ENCODE results near the gene LPA. TPM values are rescaled to one million over a fixed set of nuclear protein-coding genes. Genes with fewer than 3 reads are reported as not detected.
"Not testable (repeated sequence)": the region's sequence is repeated elsewhere in the genome, so short reads cannot be mapped to it uniquely, and the experiment has no call there.

LPA gene
- total and polyA plus RNA-seq, 2 of the 13 experiments (the other 11 are each of a cell fraction or from before 2014, with no cell fraction given), result not detected

DNA sequence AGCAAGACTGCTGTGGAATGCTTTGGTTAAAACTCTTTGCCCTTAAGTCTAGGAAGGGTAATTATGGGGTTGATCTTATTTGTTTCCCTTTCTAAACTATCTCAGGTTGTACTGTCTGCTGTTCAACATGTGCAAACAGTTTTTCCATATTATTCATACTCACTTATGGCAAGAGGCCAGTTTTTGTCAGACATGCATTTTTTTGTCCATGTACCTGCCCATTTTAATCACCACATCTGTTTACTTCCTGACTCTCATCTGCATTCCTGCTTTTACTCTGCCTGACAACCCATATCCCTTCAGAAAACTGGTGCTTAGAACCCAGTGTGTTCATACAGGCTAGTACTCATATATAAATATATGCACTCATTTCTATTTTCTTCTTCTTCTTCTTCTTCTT lies 80.3 kb downstream of the LPA start:
- no peaks in the 10 kb centered on the region for H3K9me3 ChIP-seq (ENCODE audit: low read length)

DNA sequence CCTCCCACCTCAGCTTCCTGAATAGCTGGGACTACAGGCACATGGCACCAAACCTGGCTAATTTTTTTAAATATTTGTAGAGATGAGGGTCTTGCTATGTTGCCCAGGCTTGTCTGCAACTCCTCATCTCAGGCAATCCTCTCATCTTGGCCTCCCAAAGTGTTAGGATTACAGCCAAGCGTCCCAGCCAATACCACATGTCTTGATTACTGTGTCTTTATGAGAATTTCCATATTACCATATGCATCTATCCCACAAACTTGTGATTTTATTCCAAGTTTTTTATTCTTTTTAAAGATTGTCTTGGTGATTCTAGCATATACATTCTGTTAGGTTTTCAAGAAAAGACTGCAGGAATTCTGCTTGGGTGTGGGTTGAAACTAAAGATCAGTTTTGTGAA lies 82.7 kb downstream of the LPA start:
- no peak for DNase-seq (ENCODE audit: low spot score)
- H3K27ac ChIP-seq (ENCODE audit: extremely low read length, insufficient read depth, low read length), result no peak overlapping the region
- no peak for ATAC-seq
- H3K27me3 ChIP-seq (ENCODE audit: control insufficient read depth in 1 of 2, insufficient read depth in 2 of 2, low read length in 2 of 2), result no peaks in the 10 kb centered on the region
- TF ChIP-seq MED13 (CRISPR knock-in tag; IDR thresholded peaks at IDR 0.05) (no peak), EED (CRISPR knock-in tag; IDR thresholded peaks at IDR 0.05) (no peak), ZBTB8A (CRISPR knock-in tag; IDR thresholded peaks at IDR 0.05; ENCODE audit: borderline replicate concordance, low read depth) (no peak), ZNF160 (CRISPR knock-in tag; IDR thresholded peaks at IDR 0.05) (no peak), ZNF121 (CRISPR knock-in tag; IDR thresholded peaks at IDR 0.05) (no peak), HDAC2 (CRISPR knock-in tag; IDR thresholded peaks at IDR 0.05) (no peak), RBM22 (optimal IDR thresholded peaks at IDR 0.05; ENCODE audit: low read length) (no peak), YEATS2 (CRISPR knock-in tag; IDR thresholded peaks at IDR 0.05; ENCODE audit: borderline replicate concordance) (no peak), KDM4B (CRISPR knock-in tag; IDR thresholded peaks at IDR 0.05) (no peak)
- TF ChIP-seq, protein P1, sequence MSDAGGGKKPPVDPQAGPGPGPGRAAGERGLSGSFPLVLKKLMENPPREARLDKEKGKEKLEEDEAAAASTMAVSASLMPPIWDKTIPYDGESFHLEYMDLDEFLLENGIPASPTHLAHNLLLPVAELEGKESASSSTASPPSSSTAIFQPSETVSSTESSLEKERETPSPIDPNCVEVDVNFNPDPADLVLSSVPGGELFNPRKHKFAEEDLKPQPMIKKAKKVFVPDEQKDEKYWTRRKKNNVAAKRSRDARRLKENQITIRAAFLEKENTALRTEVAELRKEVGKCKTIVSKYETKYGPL (CRISPR knock-in tag; IDR thresholded peaks at IDR 0.05), result no peak
- intact Hi-C loops (cut with micrococcal nuclease; ENCODE audit: unreplicated experiment) (no loop called here), in situ Hi-C loops (cut with HindIII; ENCODE audit: extremely low pct_ligation_motif_present, low pct_unique_long_range_greater_than_20kb) (no loop called here)
- H3K9ac ChIP-seq (ENCODE audit: insufficient read depth, low read depth, low read length), result no peak overlapping the region
- no TSS peak for BruUV-seq (replicated peaks)
- POLR2A ChIA-PET, result no interaction called here
- no peaks in the 10 kb centered on the region for H3K4me1 ChIP-seq (ENCODE audit: insufficient read depth, low read length)
- H3K4me2 ChIP-seq (ENCODE audit: low read depth, low read length), result no peak overlapping the region
- FAIRE-seq, result no peak
- 18% methylated on average over 1 of the region's 1 CpG for WGBS (ENCODE audit: low lambda C conversion rate)
- H4K20me1 ChIP-seq (ENCODE audit: insufficient read depth, low read length), result no peaks in the 10 kb centered on the region
- H2AFZ ChIP-seq (ENCODE audit: low read length), result no peak overlapping the region
- no peaks in the 10 kb centered on the region for H3K79me2 ChIP-seq (ENCODE audit: insufficient read depth, low read length)
- no peaks in the 10 kb centered on the region for H3K36me3 ChIP-seq (replicated peaks in 1 of 2; ENCODE audit: control insufficient read depth in 1 of 2, insufficient read depth in 2 of 2, low read length in 2 of 2)
- no peak overlapping the region for H3K4me3 ChIP-seq (replicated peaks in 1 of 3; ENCODE audit: insufficient read depth in 1 of 3, low read depth in 2 of 3, low read length in 3 of 3)
- H3K9me3 ChIP-seq (ENCODE audit: low read length), result no peaks in the 10 kb centered on the region
- CTCF ChIA-PET (ENCODE audit: low intra/inter-chr PET ratio, low total read pairs), result no interaction called here

More for the DNA sequence above, 80.3 kb downstream of the LPA start:
- intact Hi-C loops (cut with micrococcal nuclease; ENCODE audit: unreplicated experiment) (no loop called here), in situ Hi-C loops (cut with HindIII; ENCODE audit: extremely low pct_ligation_motif_present, low pct_unique_long_range_greater_than_20kb) (no loop called here)
- no peak overlapping the region for H2AFZ ChIP-seq (ENCODE audit: low read length)
- H4K20me1 ChIP-seq (ENCODE audit: insufficient read depth, low read length), result no peaks in the 10 kb centered on the region
- no peak overlapping the region for H3K27ac ChIP-seq (ENCODE audit: extremely low read length, insufficient read depth, low read length)
- no peaks in the 10 kb centered on the region for H3K36me3 ChIP-seq (replicated peaks in 1 of 2; ENCODE audit: control insufficient read depth in 1 of 2, insufficient read depth in 2 of 2, low read length in 2 of 2)
- no peak overlapping the region for H3K4me3 ChIP-seq (replicated peaks in 1 of 3; ENCODE audit: insufficient read depth in 1 of 3, low read depth in 2 of 3, low read length in 3 of 3)
- CTCF ChIA-PET (ENCODE audit: low intra/inter-chr PET ratio, low total read pairs), result no interaction called here
- H3K4me2 ChIP-seq (ENCODE audit: low read depth, low read length), result no peak overlapping the region
- TF ChIP-seq ZNF616 (CRISPR knock-in tag; IDR thresholded peaks at IDR 0.05; ENCODE audit: low read depth), result no peak
- no peaks in the 10 kb centered on the region for H3K27me3 ChIP-seq (ENCODE audit: control insufficient read depth in 1 of 2, insufficient read depth in 2 of 2, low read length in 2 of 2)
- ATAC-seq (no peak), FAIRE-seq (no peak), DNase-seq (ENCODE audit: low spot score) (no peak)
- no TSS peak for BruUV-seq (replicated peaks)
- POLR2A ChIA-PET, result no interaction called here
- H3K4me1 ChIP-seq (ENCODE audit: insufficient read depth, low read length), result no peaks in the 10 kb centered on the region
- no peaks in the 10 kb centered on the region for H3K79me2 ChIP-seq (ENCODE audit: insufficient read depth, low read length)
- H3K9ac ChIP-seq (ENCODE audit: insufficient read depth, low read depth, low read length), result no peak overlapping the region

DNA sequence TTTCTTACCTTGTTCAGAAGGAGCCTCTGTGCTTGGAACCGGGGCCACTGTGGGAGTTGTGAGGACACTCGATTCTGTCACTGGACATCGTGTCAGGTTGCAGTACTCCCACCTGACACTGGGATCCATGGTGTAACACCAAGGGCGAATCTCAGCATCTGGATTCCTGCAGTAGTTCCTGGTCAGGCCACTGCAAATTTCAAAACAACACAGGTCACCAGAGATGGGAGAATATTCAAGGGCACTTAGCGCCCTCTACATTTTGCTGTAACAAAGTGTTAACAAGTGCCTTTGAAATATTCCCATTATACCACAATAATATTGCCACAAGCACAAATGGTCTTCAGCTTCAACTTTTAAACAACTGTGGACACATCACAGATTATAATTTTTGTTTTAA lies 85.6 kb downstream of the LPA start:
- H3K9ac ChIP-seq (ENCODE audit: insufficient read depth, low read depth, low read length); H3K79me2 ChIP-seq (ENCODE audit: insufficient read depth, low read length); H3K27me3 ChIP-seq (ENCODE audit: control insufficient read depth in 1 of 2, insufficient read depth in 2 of 2, low read length in 2 of 2); H3K4me1 ChIP-seq (ENCODE audit: insufficient read depth, low read length); H3K9me3 ChIP-seq (ENCODE audit: low read length); CTCF ChIA-PET (ENCODE audit: low intra/inter-chr PET ratio, low total read pairs); in situ Hi-C loops (cut with HindIII; ENCODE audit: extremely low pct_ligation_motif_present, low pct_unique_long_range_greater_than_20kb); BruUV-seq (replicated peaks); H3K4me3 ChIP-seq (replicated peaks in 1 of 3; ENCODE audit: insufficient read depth in 1 of 3, low read depth in 2 of 3, low read length in 3 of 3); H4K20me1 ChIP-seq (ENCODE audit: insufficient read depth, low read length); intact Hi-C loops (cut with micrococcal nuclease; ENCODE audit: unreplicated experiment); H3K27ac ChIP-seq (ENCODE audit: extremely low read length, insufficient read depth, low read length); POLR2A ChIA-PET; H3K36me3 ChIP-seq (replicated peaks in 1 of 2; ENCODE audit: control insufficient read depth in 1 of 2, insufficient read depth in 2 of 2, low read length in 2 of 2); H3K4me2 ChIP-seq (ENCODE audit: low read depth, low read length); H2AFZ ChIP-seq (ENCODE audit: low read length): not testable (repeated sequence)
- 7% methylated on average over 5 of the region's 5 CpGs for WGBS (ENCODE audit: low lambda C conversion rate)
- DNase-seq (ENCODE audit: low spot score), result peak; percentile 28
- ATAC-seq, result peak; percentile 98
- FAIRE-seq, result peak; percentile 72
